Endothelial cell of umbilical vein (primary cell): ENCODE measurements around the gene CHIT1.

Source experiments
- CTCF ChIP-seq, 2 donors: IDR thresholded peaks; 1 replicate in 1 of 2; 2 replicates in 1 of 2; pipeline ENCODE4 v1.5.1; 2011; ENCODE audit warnings: low read length in 2 of 2, mild to moderate bottlenecking in 2 of 2, moderate library complexity in 2 of 2, control low read depth in 1 of 2, inconsistent platforms in 1 of 2, low read depth in 1 of 2; ENCODE audit not compliant: insufficient read depth in 1 of 2; ENCODE audit errors: extremely low read depth in 1 of 2
- EZH2 ChIP-seq: IDR thresholded peaks from 2 replicates; pipeline ENCODE4 v1.6.1; 2012; ENCODE audit warnings: borderline replicate concordance, low read depth, mild to moderate bottlenecking, moderate library complexity, low read length, inconsistent platforms; ENCODE audit not compliant: severe bottlenecking
- FOS ChIP-seq: IDR thresholded peaks from 2 replicates; pipeline ENCODE4 v1.6.1; 2011; ENCODE audit warnings: mild to moderate bottlenecking, low read length, moderate library complexity, borderline replicate concordance; ENCODE audit not compliant: insufficient read depth
- GATA2 ChIP-seq: IDR thresholded peaks from 2 replicates; pipeline ENCODE4 v1.7.0; 2011; ENCODE audit warnings: low read depth, mild to moderate bottlenecking, moderate library complexity, mixed read lengths, low read length; ENCODE audit not compliant: insufficient read length, insufficient read depth
- JUN ChIP-seq: IDR thresholded peaks from 2 replicates; pipeline ENCODE4 v1.6.1; 2011; ENCODE audit warnings: borderline replicate concordance, low read depth; ENCODE audit not compliant: insufficient read length, insufficient read depth
- MAX ChIP-seq: IDR thresholded peaks from 2 replicates; pipeline ENCODE4 v1.6.1; 2011; ENCODE audit not compliant: insufficient read depth, insufficient read length
- MYC ChIP-seq: IDR thresholded peaks from one replicate; pipeline ENCODE4 v1.6.1; 2011; ENCODE audit warnings: mild to moderate bottlenecking, low read depth, low read length
- POLR2A ChIP-seq: IDR thresholded peaks from 2 replicates; pipeline ENCODE4 v1.6.1; 2012; ENCODE audit warnings: low read depth, mild to moderate bottlenecking, control low read depth, low read length
- POLR2AphosphoS5 ChIP-seq: IDR thresholded peaks from 2 replicates; pipeline ENCODE4 v1.6.1; 2012; ENCODE audit warnings: low read depth, mild to moderate bottlenecking, control low read depth, low read length, moderate library complexity; ENCODE audit not compliant: insufficient read depth

GRCh38 chr1:203275656-203276272 is 46.3 kb upstream of the CHIT1 start:
- TF ChIP-seq EZH2: no peak
- no peak for TF ChIP-seq CTCF (IDR thresholded peaks at IDR 0.05; ENCODE audit: extremely low read depth in 1 of 2, insufficient read depth in 1 of 2, low read depth in 1 of 2, low read length in 2 of 2)
- TF ChIP-seq POLR2AphosphoS5: no peak
- no peak for TF ChIP-seq POLR2A
- TF ChIP-seq MAX: no peak
- no peak for TF ChIP-seq MYC
- TF ChIP-seq GATA2: no peak
- TF ChIP-seq JUN: no peak
- no peak for TF ChIP-seq FOS
